ENCODE measurements around the gene HSPA9.

HSPA9 gene

GRCh38 chr5:138602371-138603000 lies 27.3 kb upstream of the HSPA9 start:
- no peak for TF ChIP-seq CTCF (IDR thresholded peaks at IDR 0.05)

GRCh38 chr5:138601444-138601843 lies 26.2 kb upstream of the HSPA9 start:
- no peak for TF ChIP-seq CTCF (IDR thresholded peaks at IDR 0.05)

GRCh38 chr5:138600446-138600845 lies 25.2 kb upstream of the HSPA9 start:
- TF ChIP-seq CTCF (IDR thresholded peaks at IDR 0.05), result no peak

- TF ChIP-seq CTCF (IDR thresholded peaks at IDR 0.05), result no peak
Observed at GRCh38 chr5:138597661-138598400, 22.6 kb upstream of the HSPA9 start.

GRCh38 chr5:138596105-138596881 lies 21.1 kb upstream of the HSPA9 start:
- TF ChIP-seq CTCF (IDR thresholded peaks at IDR 0.05), result no peak

- no peak for TF ChIP-seq CTCF (IDR thresholded peaks at IDR 0.05)
Observed at GRCh38 chr5:138595180-138595795, 20.1 kb upstream of the HSPA9 start.

- TF ChIP-seq CTCF (IDR thresholded peaks at IDR 0.05), result peak; percentile 27; the same call in 1 of the 2 replicates
Observed at GRCh38 chr5:138594305-138595058, 19.3 kb upstream of the HSPA9 start.

Data from LNCAP (cell line).